Adrenal gland (tissue), 5 donors: ENCODE measurements around the gene TLE3.

Experiments
- CTCF ChIP-seq, 6 experiments: fragments of 450-650 bp in 4 of 6; fragments of 200-600 bp in 2 of 6; sonication (generic) in 1 of 6; IDR thresholded peaks; 1 replicate in 5 of 6; 2 replicates in 1 of 6; pipeline versions ENCODE4 v1.5.1 to v1.8.0; 2016 to 2021; ENCODE audit warnings: antibody characterized with exemption in 6 of 6, mild to moderate bottlenecking in 2 of 6, moderate library complexity in 1 of 6
- POLR2A ChIP-seq, 2 donors: fragments of 450-650 bp; IDR thresholded peaks; one replicate each; pipeline ENCODE4 v1.6.1; 2017; ENCODE audit warnings: antibody characterized with exemption in 2 of 2, mild to moderate bottlenecking in 2 of 2, moderate library complexity in 1 of 2
- donor health status: DM: no; HTN: no; CAD: no.

- no peak for TF ChIP-seq CTCF (IDR thresholded peaks at IDR 0.05)
- TF ChIP-seq POLR2A (IDR thresholded peaks at IDR 0.05) = no peak
Observed at GRCh38 chr15:70067681-70068080, 30.0 kb downstream of the TLE3 start.
